NCI-H1436 treated with DMSO at 0.1 percent for 48 hours (cell line): ENCODE results near the gene DNAL1.
A peak's percentile ranks its signal among the peaks of the same experiment; 100 is the strongest.
"Not testable (repeated sequence)": the region's sequence is repeated elsewhere in the genome, so short reads cannot be mapped to it uniquely, and the experiment has no call there.

Experiments used
- DNase-seq: peaks from one replicate; lab custom pipeline; 2025; lab: John Stamatoyannopoulos, UW

DNAL1 gene

GRCh38 chr14:73708076-73708475, 63.3 kb downstream of the DNAL1 start:
- not testable (repeated sequence) for DNase-seq

DNA sequence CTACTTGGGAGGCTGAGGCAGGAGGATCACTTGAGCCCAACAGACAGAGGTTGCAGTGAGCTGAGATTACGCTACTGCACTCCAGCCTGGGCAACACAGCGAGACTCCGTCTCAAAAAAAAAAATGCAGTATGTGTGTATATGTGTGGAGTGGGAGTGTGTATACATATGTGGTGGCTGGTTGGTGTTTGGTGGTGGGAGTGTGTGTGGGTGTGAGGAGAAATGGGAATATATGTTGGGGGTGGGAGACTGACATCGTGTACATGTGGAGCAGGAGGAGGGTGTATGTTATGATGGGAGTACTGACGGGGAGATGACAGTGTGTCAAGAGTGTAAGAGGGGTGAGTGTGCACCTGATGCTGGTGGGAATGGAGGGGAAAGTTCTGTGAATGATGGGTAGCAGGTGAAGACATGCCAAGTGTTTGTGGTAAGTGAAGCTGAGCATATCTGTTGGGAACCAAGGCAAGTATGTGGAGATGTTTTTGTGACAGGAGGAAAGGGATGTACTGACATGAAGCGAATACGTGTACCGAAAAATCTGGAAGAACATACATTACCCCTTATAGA, 65.2 kb downstream of the DNAL1 start:
- no peak for DNase-seq

DNA sequence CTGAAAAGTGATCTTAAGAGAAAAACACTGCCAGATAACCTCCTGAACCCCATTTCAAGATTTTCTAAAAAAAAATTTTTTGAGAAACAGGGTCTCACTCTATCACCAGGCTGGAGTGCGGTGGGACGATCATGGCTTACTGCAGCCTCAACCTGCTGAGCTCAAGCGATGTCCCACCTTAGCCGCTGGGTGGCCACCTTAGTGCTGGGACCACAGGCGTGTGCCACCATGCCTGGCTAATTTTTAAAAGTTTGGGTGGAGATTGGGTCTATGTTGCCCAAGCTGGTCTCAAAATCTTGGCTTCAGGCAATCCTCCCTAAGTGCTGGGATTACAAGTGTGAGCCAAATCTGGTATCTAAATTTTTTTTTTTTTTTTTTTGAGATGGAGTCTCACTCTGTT, 66.0 kb downstream of the DNAL1 start:
- no peak for DNase-seq

DNA sequence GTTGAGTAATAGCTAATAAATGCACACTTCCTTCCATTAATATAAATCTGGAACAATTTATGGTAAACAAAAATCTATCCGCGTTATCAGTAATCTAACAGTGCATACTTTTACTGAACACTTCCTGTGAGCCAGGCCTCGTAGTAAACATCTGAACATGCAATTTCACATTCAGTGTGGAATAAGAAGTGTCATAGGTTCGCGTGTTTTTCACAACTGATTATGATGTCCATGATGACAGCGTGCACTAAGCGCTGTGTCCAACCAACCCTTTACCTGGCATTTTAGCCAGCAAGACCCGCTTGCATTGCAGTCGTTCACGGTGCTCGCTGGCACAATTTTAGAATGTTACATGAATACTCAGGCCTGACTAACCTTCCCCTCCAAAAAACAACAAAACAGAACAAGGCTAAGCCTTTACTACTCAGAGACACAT, 67.3 kb downstream of the DNAL1 start:
- no peak for DNase-seq

- DNase-seq, result no peak
Observed at GRCh38 chr14:73712540-73713180, 67.9 kb downstream of the DNAL1 start.

- DNase-seq, result no peak
Observed at GRCh38 chr14:73713206-73713802, 68.5 kb downstream of the DNAL1 start.

DNA sequence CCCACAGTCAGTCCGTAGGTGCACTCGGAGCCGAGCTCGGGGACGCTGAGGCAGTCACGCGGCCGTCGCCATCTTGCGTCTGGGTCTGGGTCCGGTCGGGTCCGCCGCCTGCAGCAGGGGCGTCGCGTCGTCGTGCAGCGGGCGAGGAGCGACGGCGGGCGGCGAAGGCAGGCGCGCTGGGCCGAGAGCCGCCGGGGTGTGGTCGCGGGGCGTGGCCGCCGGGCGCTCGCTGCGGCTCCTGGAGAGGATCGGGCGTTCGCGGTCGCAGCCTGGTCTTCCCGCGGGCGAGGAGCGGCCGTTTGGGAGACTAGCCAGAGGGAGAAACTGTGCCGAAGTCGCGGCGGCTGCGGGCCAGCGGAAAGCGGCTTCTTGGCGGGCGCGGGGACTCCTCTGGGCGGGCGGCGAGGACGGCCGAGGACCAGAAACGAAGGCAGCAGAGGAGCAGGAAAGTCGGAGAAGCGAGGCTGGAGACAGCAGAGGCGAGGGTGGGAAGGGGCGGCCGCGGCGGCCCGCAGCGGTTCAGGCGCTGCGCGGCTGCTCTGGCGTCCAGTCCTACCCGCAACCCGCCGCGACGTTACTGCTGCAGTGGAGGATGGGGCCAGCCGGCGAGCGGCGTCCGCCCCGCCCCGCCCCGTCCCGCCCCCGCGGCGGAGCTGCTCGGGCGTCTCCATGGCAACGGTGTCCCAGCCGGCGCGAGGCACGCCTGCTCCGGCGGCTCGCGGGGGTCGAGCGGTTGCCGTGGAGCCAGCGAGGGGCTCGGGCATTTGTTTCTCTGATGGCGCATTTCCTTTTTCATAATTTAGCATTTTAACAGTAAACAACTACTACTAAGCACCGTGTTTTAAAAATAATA, 69.2 kb downstream of the DNAL1 start, which contains the start of gene PNMA1:
Gene PNMA1 (minus strand): TSS at position 582 of the 853 bp plus-strand sequence. CDS start 745 bp downstream, outside the sequence.
- DNase-seq, result peak; percentile 18

DNA sequence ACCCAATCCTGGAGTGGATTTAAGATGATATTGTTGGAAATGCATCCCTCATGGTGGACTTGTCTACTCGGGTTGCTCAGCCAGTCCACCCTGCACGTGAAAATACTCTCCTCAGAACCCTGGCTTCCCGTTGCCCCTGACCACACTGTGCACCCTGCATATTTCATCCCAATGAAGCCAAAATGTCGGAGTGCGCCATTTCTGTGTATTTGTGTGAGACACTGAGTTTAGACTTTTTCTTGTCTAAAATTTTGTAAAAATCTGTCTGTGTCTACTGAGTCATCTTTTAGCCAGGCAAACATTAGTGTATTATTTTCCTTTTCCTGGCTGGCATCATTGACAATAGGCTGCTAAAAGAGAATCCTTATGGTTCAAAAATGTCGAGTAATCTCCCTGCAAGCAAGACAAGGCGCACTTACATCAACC, 69.9 kb downstream of the DNAL1 start:
- no peak for DNase-seq

DNA sequence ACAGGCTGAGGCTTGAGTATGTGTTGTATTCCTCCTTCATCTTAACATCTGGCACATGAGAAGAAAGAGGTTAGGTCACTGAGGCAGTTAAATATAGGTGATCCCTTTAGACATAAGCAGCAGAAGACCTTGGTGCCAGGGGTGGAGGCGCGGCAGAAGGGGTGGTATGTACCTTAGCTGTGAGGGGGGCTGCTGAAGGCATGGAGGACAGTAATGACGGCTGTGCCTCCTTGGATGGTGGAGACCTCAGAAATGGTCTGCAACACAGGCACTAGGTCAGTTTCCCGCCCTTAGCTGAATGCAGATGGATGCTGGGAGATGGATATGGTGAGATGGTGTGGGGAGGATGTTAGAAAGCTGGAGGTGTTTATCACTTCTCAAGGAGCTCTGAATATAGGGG, 70.9 kb downstream of the DNAL1 start:
- DNase-seq, result no peak

DNA sequence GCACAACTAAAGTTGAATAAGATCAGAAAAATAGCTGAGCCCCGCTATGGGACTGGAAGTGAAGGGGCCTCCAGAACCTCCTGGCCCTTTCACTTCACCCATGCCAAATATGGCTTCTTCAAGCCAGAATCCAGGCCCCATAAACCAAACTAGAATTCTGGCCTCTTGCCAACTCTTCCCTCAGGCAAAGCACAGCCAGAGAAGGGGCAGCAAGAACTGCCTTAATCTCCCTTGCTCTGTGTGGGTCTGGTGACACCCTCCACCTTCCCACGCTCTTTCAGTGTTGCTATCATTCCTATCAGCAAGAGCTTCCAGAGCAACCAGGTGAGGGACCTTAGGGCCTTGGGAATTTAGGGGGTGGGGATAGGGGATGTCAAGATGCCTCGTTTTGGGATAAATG, 72.5 kb downstream of the DNAL1 start:
- no peak for DNase-seq

- no peak for DNase-seq
Observed at GRCh38 chr14:73717711-73718417, 73.1 kb downstream of the DNAL1 start.

GRCh38 chr14:73718418-73719251, 73.8 kb downstream of the DNAL1 start:
- DNase-seq, result no peak

DNA sequence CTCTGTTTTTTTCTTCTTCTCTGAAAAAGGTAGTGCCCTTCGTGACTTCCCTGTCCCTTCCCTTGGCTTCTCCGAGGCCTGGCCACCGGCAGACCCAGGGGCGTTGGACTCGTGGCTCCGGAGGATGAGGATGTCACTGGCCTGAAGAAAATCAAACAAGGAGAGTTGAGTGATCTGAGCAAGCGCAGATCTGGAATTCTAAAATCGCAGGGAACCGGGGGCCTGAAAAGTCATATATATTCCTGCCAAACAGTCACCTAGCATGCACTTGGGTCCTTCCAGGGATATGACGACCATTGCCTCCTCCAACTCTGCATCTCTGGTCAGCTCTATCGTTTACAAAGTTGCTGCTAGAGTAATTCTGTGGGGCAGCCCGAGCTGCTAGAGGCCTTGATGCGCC, 74.6 kb downstream of the DNAL1 start:
- DNase-seq, result no peak

GRCh38 chr14:73719791-73720190, 75.0 kb downstream of the DNAL1 start:
- DNase-seq, result no peak

DNA sequence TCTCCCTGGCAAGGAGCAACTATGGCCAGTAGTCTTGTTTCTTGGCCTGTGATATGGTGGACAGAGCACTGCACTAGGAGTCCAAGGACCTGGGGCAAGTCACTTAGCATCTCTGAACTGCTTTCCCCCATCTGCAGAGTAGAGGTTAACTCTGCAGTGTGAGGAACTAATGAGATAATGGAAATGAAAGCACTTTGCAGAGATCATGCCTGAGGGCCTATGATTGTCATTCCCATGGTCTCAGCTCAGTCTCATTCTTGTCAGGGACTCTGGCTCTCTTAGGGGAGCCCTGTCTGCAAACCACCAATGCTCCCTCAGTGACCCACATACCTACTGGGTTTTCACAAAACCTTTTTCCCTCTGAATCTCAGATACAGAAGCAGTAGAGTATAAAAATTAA, 75.8 kb downstream of the DNAL1 start:
- no peak for DNase-seq

DNA sequence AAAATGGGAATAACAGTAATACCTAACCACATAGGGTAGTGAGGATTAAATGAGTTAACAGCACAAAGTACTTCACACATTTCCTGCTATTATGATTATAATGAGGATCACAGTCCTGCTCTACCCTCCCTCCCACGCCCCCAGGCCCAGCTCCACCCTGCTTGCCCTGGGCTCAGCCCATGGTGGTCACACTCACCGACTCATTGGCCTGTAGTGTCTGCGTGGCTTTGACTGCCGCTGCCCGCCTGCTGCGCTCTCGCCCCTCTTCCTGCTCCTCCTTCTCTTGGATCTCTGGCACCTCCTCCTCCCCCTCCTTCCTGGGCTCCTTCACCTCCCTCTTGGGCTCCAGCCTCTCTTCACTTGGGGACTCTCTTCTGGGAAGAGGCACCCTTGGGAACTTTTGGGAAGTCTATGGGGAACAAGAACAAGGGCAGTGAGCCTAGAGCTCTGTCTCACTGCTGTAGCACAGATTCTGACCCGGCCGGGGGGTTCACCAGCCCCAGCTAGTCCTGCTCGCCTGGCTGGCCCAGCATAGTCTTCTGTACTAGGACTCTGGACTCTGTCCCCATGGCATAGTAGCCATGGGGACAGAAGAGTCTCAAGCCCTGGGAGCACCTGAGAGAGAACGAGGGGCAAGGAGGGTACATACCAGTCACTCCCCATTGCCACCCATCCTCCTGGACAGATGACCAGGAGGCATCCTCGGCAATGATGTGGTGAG, 76.5 kb downstream of the DNAL1 start:
- DNase-seq, result no peak

GRCh38 chr14:73722581-73722980, 77.8 kb downstream of the DNAL1 start:
- no peak for DNase-seq

DNA sequence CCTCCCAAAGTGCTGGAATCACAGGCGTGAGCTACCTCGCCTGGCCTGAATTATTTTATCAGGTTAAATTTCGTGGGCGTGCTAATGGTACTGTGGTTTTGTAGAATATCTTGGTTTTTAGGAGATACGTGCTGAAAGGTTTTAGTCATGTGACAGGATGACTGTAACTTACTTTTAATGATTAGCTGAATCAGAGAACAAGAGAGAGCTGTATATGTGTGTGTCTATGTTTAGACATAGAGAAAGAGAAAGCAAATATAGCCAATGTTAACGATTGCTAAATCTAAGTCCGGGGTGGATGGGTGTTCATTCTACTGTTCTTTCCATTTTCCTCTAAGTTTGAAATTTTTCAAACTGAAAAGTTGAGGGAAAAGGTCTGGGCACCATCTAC, 78.6 kb downstream of the DNAL1 start:
- no peak for DNase-seq

DNA sequence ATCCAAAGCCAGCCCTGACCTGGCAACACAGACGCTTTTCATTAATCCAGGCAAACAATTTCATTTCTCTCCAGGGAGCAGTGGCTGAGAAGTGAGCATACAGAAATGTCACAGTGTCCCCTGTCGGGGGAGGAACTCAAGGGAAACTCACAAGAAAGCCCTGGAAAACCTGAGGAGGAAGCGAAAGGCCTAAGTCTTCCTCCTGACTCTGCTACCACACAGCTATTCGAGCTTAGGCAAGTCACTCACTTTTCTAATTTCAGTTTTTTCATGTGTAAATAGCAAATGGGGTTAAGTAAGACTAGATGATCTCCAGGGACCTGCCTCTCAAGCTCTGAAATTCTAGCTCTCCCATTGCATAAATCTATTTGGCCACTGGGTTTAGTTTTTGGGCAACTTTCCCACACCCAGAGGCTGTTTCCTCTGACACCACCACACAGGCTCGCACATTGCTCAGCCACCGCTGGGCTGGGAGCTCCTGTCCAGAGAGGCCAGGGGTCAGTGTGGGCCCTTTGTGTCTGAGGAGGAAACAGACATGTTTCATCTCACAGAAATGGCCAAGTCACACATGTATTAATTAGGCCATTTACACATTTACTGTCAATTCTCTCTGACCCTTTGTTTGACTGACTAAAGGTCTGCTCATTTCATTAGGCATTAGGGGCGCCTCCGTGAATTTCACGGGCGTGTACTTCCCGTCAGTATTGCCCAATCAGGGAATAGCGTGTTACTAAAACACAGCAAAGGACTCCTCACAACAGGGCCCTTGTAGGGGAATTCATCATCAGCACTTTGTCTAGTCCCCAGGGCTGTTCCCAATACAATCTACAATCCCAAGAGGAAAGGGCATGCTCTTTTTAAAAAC, 79.2 kb downstream of the DNAL1 start:
- DNase-seq, result peak; percentile 9
